ENCODE results near the gene CCDC122.

CCDC122 gene

DNA sequence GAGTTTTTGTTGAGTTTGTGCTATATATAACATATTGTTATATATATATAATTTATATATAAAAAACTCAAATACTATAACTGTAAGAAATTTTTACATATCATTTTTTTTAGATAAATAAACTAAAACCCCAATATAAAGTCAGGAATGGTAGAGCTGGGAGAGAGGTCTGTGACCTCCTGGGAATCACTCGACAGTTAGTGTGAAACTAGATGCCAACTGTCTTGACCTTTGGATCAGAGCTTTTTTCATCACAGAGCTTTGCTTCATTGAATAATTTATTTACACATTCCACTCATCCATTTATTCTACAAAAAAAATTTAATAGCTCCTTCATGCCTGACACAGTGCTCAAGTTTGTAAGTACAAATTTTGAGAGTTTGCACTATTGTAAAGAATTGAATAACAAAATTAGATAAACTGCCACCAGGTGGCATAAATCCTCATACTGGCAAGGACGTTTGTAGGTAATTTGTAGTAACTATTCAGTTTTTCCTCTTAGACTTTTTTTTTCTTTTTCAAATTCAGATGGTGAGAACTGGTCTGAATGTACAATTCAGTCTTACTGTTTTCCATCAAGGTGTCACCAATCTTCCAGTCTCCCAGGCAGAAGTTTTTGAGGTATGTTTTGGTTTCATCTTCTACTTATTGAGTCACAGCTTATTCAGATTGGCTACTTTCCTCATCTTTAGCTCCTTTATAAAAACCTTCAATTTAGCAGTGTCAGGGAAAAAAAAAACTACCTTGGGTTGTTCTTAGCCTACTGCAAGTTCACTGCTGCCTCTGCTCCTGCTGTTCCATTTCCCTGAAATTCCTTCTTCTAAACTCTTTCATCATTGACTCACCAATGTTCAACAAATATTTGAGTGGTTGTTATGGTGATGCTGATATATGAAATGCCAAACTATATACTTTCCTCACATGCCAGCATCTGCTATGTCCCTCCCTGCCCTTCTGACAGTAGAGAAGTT is 28.9 kb upstream of the CCDC122 start:
- no peak overlapping the region for H3K27ac ChIP-seq (ENCODE audit: insufficient read depth, low read length, poor library complexity, severe bottlenecking)
- no peaks in the 10 kb centered on the region for H3K4me1 ChIP-seq (ENCODE audit: control insufficient read depth, insufficient read depth, low read length, poor library complexity, severe bottlenecking)
- no peaks in the 10 kb centered on the region for H3K27me3 ChIP-seq (replicated peaks; ENCODE audit: control insufficient read depth, insufficient read depth, low read length, poor library complexity, severe bottlenecking)
- H3K9me3 ChIP-seq (ENCODE audit: control insufficient read depth, low read length), result no peaks in the 10 kb centered on the region
- DNase-seq, result no peak
- no peak overlapping the region for H3K4me3 ChIP-seq (ENCODE audit: insufficient read depth, low read depth, low read length, poor library complexity, severe bottlenecking)
- no peaks in the 10 kb centered on the region for H3K36me3 ChIP-seq (ENCODE audit: control insufficient read depth, insufficient read depth, low read length)

DNA sequence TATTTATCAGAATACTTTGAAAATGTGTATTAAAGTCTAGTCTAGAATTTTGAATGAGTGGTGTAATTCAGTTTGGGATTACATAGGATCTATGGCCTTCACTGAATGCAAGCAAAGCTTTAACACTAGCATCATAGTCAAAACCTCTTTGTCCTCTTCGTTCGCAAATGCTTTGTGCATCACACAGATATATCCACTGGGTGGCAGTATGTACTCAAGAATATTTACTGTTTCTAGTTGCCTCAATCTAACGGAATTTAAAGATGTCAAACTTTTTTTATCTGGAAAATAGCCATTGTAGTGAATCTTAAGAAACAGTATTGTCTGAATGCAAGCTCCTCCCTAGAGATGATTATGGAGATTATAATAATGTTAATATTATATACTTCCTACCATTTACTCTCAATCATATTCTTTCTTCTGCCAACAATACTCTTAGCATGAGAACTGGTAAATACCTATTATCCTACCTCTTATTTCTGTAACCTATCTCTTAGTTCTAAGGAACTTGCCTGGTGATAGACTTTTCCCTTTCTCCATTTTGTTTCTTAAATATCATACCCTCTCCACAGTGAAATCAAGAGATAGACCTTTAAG is 26.0 kb upstream of the CCDC122 start:
- Histone ChIP-seq H3K27ac (ENCODE audit: insufficient read depth, low read length, poor library complexity, severe bottlenecking) (no peak overlapping the region), H3K36me3 (ENCODE audit: control insufficient read depth, insufficient read depth, low read length) (no peaks in the 10 kb centered on the region), H3K27me3 (replicated peaks; ENCODE audit: control insufficient read depth, insufficient read depth, low read length, poor library complexity, severe bottlenecking) (no peaks in the 10 kb centered on the region), H3K4me1 (ENCODE audit: control insufficient read depth, insufficient read depth, low read length, poor library complexity, severe bottlenecking) (no peaks in the 10 kb centered on the region), H3K4me3 (ENCODE audit: insufficient read depth, low read depth, low read length, poor library complexity, severe bottlenecking) (no peak overlapping the region), H3K9me3 (ENCODE audit: control insufficient read depth, low read length) (no peaks in the 10 kb centered on the region)
- peak in 1 of 3 donors; percentile 18 for DNase-seq

DNA sequence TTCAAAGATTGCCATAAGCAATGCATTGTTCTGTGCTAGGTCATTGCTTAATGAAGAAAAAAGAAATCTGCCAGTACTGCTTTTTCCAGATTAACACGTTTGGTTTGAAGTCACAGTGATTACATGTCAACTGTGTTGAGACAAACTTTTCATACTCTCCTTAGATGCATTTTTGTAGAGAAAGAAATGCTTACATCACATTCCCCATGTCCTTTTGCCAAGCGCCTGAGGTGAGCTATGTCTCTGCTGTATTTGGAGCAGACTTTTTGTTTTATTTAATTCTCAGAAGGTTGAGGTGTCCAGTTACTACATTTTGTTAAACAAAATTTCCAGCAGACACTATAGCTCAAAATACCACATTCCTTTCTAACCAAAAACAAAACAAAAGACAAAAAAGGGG is 16.4 kb upstream of the CCDC122 start:
- H3K9me3 ChIP-seq (ENCODE audit: control insufficient read depth, low read length), result no peaks in the 10 kb centered on the region
- H3K4me3 ChIP-seq (ENCODE audit: insufficient read depth, low read depth, low read length, poor library complexity, severe bottlenecking), result no peak overlapping the region
- no peak for DNase-seq
- H3K4me1 ChIP-seq (ENCODE audit: control insufficient read depth, insufficient read depth, low read length, poor library complexity, severe bottlenecking), result no peaks in the 10 kb centered on the region
- no peaks in the 10 kb centered on the region for H3K36me3 ChIP-seq (ENCODE audit: control insufficient read depth, insufficient read depth, low read length)
- no peaks in the 10 kb centered on the region for H3K27me3 ChIP-seq (replicated peaks; ENCODE audit: control insufficient read depth, insufficient read depth, low read length, poor library complexity, severe bottlenecking)
- no peak overlapping the region for H3K27ac ChIP-seq (ENCODE audit: insufficient read depth, low read length, poor library complexity, severe bottlenecking)

DNA sequence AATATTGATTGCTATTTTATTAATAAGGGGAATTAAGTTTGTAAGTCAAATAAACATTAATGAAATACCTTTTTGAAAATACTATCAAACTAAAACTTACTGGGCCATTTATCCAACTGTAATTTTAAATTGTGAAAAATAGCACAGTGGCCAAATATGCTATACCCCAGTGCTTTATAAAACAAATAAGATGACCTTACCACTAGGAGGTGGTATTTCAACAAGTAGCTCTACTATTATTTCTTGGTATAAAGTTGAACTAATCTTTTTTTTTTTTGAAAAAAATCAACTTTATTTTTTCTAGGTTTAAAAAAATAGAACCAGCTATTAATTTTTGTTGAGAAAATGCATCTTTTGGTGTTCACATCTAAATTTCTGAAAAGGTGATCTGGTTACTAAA is 14.9 kb upstream of the CCDC122 start:
- Histone ChIP-seq H3K36me3 (ENCODE audit: control insufficient read depth, insufficient read depth, low read length) (no peaks in the 10 kb centered on the region), H3K4me3 (ENCODE audit: insufficient read depth, low read depth, low read length, poor library complexity, severe bottlenecking) (no peak overlapping the region), H3K4me1 (ENCODE audit: control insufficient read depth, insufficient read depth, low read length, poor library complexity, severe bottlenecking) (no peaks in the 10 kb centered on the region), H3K27ac (ENCODE audit: insufficient read depth, low read length, poor library complexity, severe bottlenecking) (no peak overlapping the region), H3K27me3 (replicated peaks; ENCODE audit: control insufficient read depth, insufficient read depth, low read length, poor library complexity, severe bottlenecking) (no peaks in the 10 kb centered on the region), H3K9me3 (ENCODE audit: control insufficient read depth, low read length) (no peaks in the 10 kb centered on the region)
- DNase-seq, result no peak

DNA sequence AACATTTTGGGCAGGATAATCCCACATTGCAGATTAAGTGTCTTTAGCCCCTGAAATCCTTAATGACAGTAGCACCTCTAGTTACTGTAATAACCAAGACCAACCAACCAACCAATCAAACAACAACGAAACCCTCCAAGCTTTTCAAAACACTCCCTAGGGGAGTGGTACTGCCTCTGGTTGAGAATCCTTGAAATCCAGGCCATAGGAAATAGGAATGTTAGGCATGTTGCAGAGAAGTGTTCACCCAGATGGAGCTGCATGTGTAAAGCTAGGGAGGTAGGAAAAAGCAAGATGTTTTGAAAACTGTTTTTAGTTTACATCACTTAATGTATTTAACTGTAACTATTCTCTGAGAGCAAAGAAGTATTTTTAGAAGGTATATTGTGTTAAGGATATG is 4.7 kb upstream of the CCDC122 start:
- Histone ChIP-seq H3K36me3 (ENCODE audit: control insufficient read depth, insufficient read depth, low read length) (no peaks in the 10 kb centered on the region), H3K4me3 (ENCODE audit: insufficient read depth, low read depth, low read length, poor library complexity, severe bottlenecking) (no peak overlapping the region), H3K27ac (ENCODE audit: insufficient read depth, low read length, poor library complexity, severe bottlenecking) (no peak overlapping the region), H3K9me3 (ENCODE audit: control insufficient read depth, low read length) (no peaks in the 10 kb centered on the region), H3K4me1 (ENCODE audit: control insufficient read depth, insufficient read depth, low read length, poor library complexity, severe bottlenecking) (peaks cover 3% of the 10 kb centered on the region), H3K27me3 (replicated peaks; ENCODE audit: control insufficient read depth, insufficient read depth, low read length, poor library complexity, severe bottlenecking) (no peaks in the 10 kb centered on the region)
- no peak for DNase-seq

DNA sequence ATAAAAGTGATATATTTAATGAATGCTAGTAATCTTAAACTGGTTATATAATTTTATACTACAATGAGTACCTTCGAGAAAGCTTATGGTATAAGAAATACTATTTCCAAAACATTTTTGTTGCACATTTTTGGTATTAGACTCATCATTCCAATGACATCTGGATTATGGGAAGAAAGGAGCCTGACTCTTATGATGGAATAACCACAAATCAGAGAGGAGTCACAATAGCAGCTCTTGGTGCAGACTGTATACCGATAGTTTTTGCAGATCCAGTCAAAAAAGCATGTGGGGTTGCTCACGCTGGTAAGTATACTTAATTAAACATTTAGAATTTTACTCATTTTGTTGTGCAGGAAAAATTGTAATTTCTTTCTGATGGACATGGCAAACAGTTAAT is 4.1 kb upstream of the CCDC122 start:
- H3K9me3 ChIP-seq (ENCODE audit: control insufficient read depth, low read length), result no peaks in the 10 kb centered on the region
- DNase-seq, result no peak

DNA sequence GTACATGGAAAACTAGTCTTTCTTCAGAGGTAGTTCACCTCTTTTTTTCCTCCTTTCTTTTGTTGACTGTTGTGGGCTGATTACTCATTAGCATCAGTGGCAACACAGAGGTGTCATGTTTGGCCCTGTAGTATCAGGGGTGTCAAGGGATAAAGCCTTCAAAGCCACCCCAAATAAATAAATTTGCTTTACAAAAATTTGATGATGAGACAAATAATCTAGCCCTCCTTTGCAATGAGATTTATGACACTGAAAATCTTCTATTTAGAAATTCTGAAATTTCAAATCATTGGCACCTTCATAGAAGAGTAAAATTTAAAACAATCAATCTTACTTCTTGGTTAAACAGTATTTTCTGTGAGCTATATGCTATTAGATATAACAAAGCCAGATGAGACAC is 2.0 kb upstream of the CCDC122 start:
- Histone ChIP-seq H3K4me1 (ENCODE audit: control insufficient read depth, insufficient read depth, low read length, poor library complexity, severe bottlenecking) (peaks cover 3% of the 10 kb centered on the region), H3K4me3 (ENCODE audit: insufficient read depth, low read depth, low read length, poor library complexity, severe bottlenecking) (no peak overlapping the region), H3K9me3 (ENCODE audit: control insufficient read depth, low read length) (no peaks in the 10 kb centered on the region), H3K27ac (ENCODE audit: insufficient read depth, low read length, poor library complexity, severe bottlenecking) (no peak overlapping the region), H3K27me3 (replicated peaks; ENCODE audit: control insufficient read depth, insufficient read depth, low read length, poor library complexity, severe bottlenecking) (no peaks in the 10 kb centered on the region), H3K36me3 (ENCODE audit: control insufficient read depth, insufficient read depth, low read length) (no peaks in the 10 kb centered on the region)
- DNase-seq, result no peak

More for the DNA sequence above, 4.1 kb upstream of the CCDC122 start:
- H3K4me3 ChIP-seq (ENCODE audit: insufficient read depth, low read depth, low read length, poor library complexity, severe bottlenecking), result no peak overlapping the region
- no peak overlapping the region for H3K27ac ChIP-seq (ENCODE audit: insufficient read depth, low read length, poor library complexity, severe bottlenecking)
- no peaks in the 10 kb centered on the region for H3K27me3 ChIP-seq (replicated peaks; ENCODE audit: control insufficient read depth, insufficient read depth, low read length, poor library complexity, severe bottlenecking)
- H3K36me3 ChIP-seq (ENCODE audit: control insufficient read depth, insufficient read depth, low read length), result no peaks in the 10 kb centered on the region
- peaks cover 3% of the 10 kb centered on the region for H3K4me1 ChIP-seq (ENCODE audit: control insufficient read depth, insufficient read depth, low read length, poor library complexity, severe bottlenecking)

DNA sequence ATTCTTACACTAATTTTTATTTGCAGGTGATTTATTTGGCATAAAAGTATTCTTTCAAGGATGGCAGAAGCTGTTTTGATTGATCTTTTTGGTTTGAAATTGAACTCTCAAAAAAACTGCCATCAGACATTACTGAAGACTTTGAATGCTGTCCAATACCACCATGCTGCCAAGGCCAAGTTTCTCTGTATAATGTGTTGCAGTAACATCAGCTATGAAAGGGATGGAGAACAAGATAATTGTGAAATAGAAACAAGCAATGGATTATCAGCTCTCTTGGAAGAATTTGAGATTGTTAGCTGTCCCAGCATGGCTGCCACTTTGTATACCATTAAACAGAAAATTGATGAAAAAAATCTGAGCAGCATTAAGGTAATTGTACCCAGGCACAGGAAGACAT is 1.4 kb upstream of the CCDC122 start:
- no peak overlapping the region for H3K27ac ChIP-seq (ENCODE audit: insufficient read depth, low read length, poor library complexity, severe bottlenecking)
- no peaks in the 10 kb centered on the region for H3K36me3 ChIP-seq (ENCODE audit: control insufficient read depth, insufficient read depth, low read length)
- no peak overlapping the region for H3K4me3 ChIP-seq (ENCODE audit: insufficient read depth, low read depth, low read length, poor library complexity, severe bottlenecking)
- no peaks in the 10 kb centered on the region for H3K9me3 ChIP-seq (ENCODE audit: control insufficient read depth, low read length)
- peaks cover 3% of the 10 kb centered on the region for H3K4me1 ChIP-seq (ENCODE audit: control insufficient read depth, insufficient read depth, low read length, poor library complexity, severe bottlenecking)
- no peaks in the 10 kb centered on the region for H3K27me3 ChIP-seq (replicated peaks; ENCODE audit: control insufficient read depth, insufficient read depth, low read length, poor library complexity, severe bottlenecking)
- no peak for DNase-seq

DNA sequence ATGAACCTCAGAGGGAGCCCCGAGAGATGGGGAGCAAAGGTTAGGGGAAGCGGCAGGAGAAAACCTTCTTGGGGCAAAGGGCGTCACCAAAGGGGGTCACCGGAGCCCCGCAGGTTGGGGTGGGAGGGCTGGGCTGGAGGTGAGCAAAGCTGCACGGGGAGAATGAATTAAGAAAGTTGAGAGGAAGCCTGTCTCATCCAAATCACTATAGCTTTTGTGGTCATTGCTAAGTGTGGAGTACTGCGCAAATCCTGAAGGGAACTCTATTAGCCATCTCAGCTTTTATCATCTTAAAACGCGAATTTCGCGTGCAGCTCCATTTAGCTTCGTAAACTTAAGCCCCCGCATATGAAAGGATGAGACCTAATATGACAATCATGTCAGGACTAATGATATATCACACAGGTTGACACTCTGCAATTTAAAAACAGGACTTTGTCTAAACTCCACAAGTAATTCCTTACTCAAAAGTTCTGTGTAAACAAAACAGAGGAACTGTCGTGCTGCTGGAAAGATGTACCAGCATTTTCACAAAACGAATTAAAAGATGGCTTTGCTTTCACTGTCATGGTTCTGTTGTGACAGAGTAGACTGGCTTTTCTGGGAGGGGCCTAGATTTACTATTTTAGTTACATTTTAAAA is 795 bp upstream of the CCDC122 start:
- H3K27ac ChIP-seq (ENCODE audit: insufficient read depth, low read length, poor library complexity, severe bottlenecking), result peak overlapping the region; percentile 78
- peak overlapping the region; percentile 78 for H3K4me3 ChIP-seq (ENCODE audit: insufficient read depth, low read depth, low read length, poor library complexity, severe bottlenecking)
- H3K36me3 ChIP-seq (ENCODE audit: control insufficient read depth, insufficient read depth, low read length), result no peaks in the 10 kb centered on the region
- peaks cover 3% of the 10 kb centered on the region for H3K4me1 ChIP-seq (ENCODE audit: control insufficient read depth, insufficient read depth, low read length, poor library complexity, severe bottlenecking)
- H3K27me3 ChIP-seq (replicated peaks; ENCODE audit: control insufficient read depth, insufficient read depth, low read length, poor library complexity, severe bottlenecking), result no peaks in the 10 kb centered on the region
- DNase-seq, result no peak
- no peaks in the 10 kb centered on the region for H3K9me3 ChIP-seq (ENCODE audit: control insufficient read depth, low read length)

DNA sequence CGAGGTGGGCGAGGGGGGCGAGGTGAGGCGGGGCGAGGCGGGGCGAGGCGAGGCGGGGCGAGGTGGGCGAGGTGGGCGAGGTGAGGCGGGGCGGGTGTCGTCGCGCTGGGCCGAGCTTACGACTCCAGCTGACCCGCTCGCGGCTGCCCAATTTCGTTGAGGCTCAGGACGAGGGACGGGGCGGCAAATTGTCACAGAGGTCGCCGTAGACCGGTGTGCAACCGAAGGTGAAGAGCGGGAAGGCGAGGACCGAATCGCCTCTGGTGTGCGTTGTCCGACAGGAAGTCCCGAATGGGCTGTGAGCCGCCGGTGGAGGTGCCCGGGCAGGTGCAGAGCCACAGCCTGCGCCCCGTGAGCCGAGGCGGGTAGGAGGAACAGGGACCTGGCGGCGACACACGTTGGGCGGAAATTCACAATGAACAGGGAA is 228 bp upstream of the CCDC122 start, which contains the start of gene LACC1:
Gene LACC1 (plus strand): TSS at position 150 of the 427 bp plus-strand sequence. CDS start 1,082 bp downstream, outside the sequence.
- Histone ChIP-seq H3K9me3 (ENCODE audit: control insufficient read depth, low read length) (no peaks in the 10 kb centered on the region), H3K4me3 (ENCODE audit: insufficient read depth, low read depth, low read length, poor library complexity, severe bottlenecking) (peak within 1 kb of the TSS; percentile 78), H3K4me1 (ENCODE audit: control insufficient read depth, insufficient read depth, low read length, poor library complexity, severe bottlenecking) (peaks cover 3% of the 10 kb centered on the region), H3K27me3 (replicated peaks; ENCODE audit: control insufficient read depth, insufficient read depth, low read length, poor library complexity, severe bottlenecking) (no peaks in the 10 kb centered on the region), H3K27ac (ENCODE audit: insufficient read depth, low read length, poor library complexity, severe bottlenecking) (peak within 1 kb of the TSS; percentile 78), H3K36me3 (ENCODE audit: control insufficient read depth, insufficient read depth, low read length) (no peaks in the 10 kb centered on the region)
- peak in 2 of 3 donors; percentile 6 to 8 for DNase-seq
